Activated CD4-positive, alpha-beta T cell treated with anti-CD3 and anti-CD28 coated beads, Interleukin-2, amount 50 U/mL, for 48 hours (primary cell): ENCODE measurements around the gene CEP250.
A peak's percentile ranks its signal among the peaks of the same experiment; 100 is the strongest.
"Not testable (repeated sequence)": the region's sequence is repeated elsewhere in the genome, so short reads cannot be mapped to it uniquely, and the experiment has no call there.

ENCODE experiments used
- DNase-seq, 2 experiments: peaks; one replicate each; pipeline ENCODE4 v3.0.0-alpha.2; 2020

CEP250 gene

GRCh38 chr20:35453647-35454046 lies 1.8 kb upstream of the CEP250 start:
- DNase-seq, result no peak

- DNase-seq, result not testable (repeated sequence)
Observed at GRCh38 chr20:35456700-35457099, 1.3 kb downstream of the CEP250 start.

- not testable (repeated sequence) for DNase-seq
Observed at GRCh38 chr20:35457539-35457938, 2.1 kb downstream of the CEP250 start.

GRCh38 chr20:35458388-35458787 lies 3.0 kb downstream of the CEP250 start:
- no peak for DNase-seq

- no peak for DNase-seq
Observed at GRCh38 chr20:35461620-35462019, 6.2 kb downstream of the CEP250 start.

- DNase-seq, result no peak
Observed at GRCh38 chr20:35462351-35462750, 7.0 kb downstream of the CEP250 start.

- DNase-seq, result peak; percentile 30 to 58
Observed at GRCh38 chr20:35463455-35464300, 8.3 kb downstream of the CEP250 start.

- no peak for DNase-seq
Observed at GRCh38 chr20:35465976-35466375, 10.6 kb downstream of the CEP250 start.

GRCh38 chr20:35466856-35467255 lies 11.5 kb downstream of the CEP250 start:
- no peak for DNase-seq

GRCh38 chr20:35467339-35468224 lies 12.2 kb downstream of the CEP250 start:
- no peak for DNase-seq

GRCh38 chr20:35468671-35469334 lies 13.4 kb downstream of the CEP250 start:
- no peak for DNase-seq

GRCh38 chr20:35472209-35472608 lies 16.8 kb downstream of the CEP250 start:
- DNase-seq, result no peak

- DNase-seq, result no peak
Observed at GRCh38 chr20:35473684-35474083, 18.3 kb downstream of the CEP250 start.

GRCh38 chr20:35474303-35474871 lies 19.0 kb downstream of the CEP250 start:
- DNase-seq, result no peak

GRCh38 chr20:35476288-35476687 lies 20.9 kb downstream of the CEP250 start:
- no peak for DNase-seq

- DNase-seq, result peak in 1 of 2 experiments; percentile 9
Observed at GRCh38 chr20:35478804-35479472, 23.5 kb downstream of the CEP250 start.

GRCh38 chr20:35479798-35480197 lies 24.4 kb downstream of the CEP250 start:
- no peak for DNase-seq

- DNase-seq, result no peak
Observed at GRCh38 chr20:35487479-35487878, 32.1 kb downstream of the CEP250 start.

- no peak for DNase-seq
Observed at GRCh38 chr20:35489717-35490116, 34.3 kb downstream of the CEP250 start.

- peak; percentile 56 to 61 for DNase-seq
Observed at GRCh38 chr20:35490736-35491181, 35.4 kb downstream of the CEP250 start.

GRCh38 chr20:35491823-35492222 lies 36.4 kb downstream of the CEP250 start:
- no peak for DNase-seq

GRCh38 chr20:35492352-35492751 lies 37.0 kb downstream of the CEP250 start:
- DNase-seq, result no peak
